GM20431 (cell line): ENCODE data around the gene CDH4.

Experiments
- in situ Hi-C: fragments of 300-500 bp; cut with MseI, MboI; formaldehyde crosslinking; loops from one replicate; pipeline ENCODE4 v1.15.0; 2020; ENCODE audit warnings: low sequenced_read_pairs; ENCODE audit not compliant: unreplicated experiment

CDH4 gene

DNA sequence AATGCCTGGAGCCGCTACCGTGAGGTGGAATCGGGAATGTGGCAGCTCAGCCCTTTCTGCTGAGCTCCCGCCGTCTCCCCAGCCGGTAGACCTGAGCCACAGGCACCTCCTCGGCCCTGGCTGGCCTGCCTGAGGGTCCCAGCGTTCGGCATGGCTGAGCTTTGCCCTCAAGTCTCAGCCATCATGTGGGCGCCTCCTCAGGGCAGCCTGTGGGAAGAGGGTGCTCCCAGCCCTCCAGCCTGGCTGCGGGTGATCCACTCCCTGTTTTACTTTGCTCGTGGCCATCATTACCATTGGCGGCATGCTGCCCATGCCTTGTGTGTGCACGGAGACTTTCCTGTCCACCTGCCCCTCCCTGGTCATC is 329.7 kb downstream of the CDH4 start:
- in situ Hi-C loops = no loop called here

DNA sequence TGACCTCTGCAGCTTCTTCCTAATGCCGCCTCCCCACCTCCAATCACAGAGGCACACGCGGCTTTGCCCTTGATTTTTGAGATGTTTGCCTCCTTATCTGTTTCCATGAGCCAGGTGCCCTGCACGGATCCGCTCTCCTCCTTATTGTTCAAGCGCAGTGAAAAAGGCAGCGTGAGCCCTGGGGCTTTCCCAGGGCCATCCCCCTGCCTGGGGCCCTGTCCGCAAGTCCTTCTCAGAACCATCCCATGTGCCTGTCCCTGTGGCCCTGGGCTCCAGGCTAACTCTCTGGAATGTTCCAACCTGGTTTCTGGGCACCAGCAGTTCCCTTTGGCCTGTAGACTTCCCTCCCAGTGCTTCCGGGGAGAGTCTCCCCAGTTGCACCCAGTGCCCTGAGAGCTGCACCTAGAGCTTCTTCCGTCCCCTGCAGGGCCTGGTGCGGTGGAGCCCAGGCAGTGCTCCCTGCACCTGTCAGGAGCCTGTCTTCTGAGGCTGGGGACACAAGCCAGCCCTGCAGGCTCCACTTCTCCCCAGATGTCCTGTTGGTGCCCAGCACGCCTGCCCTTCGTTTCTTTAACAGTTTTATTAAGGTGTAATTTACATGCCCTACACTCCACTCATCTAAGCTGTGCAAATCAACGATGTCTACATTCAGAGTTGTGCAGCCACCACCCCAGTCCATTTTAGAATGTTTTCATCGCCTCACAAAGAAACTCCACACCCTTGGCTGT is 330.3 kb downstream of the CDH4 start:
- in situ Hi-C loops = no loop called here

DNA sequence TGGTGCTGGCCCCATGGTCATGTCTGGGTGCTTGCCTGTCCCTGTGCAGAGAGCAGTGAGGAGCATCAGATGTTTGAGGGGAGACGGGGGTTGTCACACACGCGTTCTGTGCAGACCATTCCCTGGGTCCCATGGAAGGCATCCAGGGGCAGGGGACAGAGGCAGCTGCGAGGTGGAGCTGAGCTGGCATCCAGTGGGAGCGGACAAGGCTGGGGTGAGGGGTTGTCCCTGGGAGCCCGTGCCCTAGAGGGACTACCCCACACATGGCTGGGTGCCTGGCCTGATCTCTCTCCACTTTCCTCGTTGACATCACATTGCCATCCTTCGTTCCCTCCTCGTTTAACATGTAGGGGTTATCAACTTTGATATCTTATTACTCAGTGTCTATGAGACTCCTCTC is 331.3 kb downstream of the CDH4 start:
- in situ Hi-C loops = no loop called here

DNA sequence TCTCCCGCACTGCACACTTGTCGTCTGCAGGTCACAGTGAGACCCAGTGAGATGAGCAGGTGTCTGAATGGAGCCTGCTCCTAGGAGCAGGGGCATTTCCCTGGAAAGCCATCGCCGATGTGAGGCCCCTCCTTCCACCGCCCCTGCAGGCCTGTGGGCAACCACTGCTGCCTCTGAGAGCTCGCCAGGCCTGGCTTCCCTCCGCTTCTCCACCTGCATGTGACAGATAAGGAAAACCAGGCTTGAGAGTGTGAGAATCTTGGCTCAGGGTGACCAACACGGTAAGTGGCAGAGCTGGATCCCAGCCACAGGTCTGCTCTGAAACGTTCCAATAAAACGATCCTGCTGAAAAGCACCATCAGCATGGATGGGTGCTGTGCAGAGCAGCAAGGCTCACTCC is 332.8 kb downstream of the CDH4 start:
- in situ Hi-C loops = no loop called here

DNA sequence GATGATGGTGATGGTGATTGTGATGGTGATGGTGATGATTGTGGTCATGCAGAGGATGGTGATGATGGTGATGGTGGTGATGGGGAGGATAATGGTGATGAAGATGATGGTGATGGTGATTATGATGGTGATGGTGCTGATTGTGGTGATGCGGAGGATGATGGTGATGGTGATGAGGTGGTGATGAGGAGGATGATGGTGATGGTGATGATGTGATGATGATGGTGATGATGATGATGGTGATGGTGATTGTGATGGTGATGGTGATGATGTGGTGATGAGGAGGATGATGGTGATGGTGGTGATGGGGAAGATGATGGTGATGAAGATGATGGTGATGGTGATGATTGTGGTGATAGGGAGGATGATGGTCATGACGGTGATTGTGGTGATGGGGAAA is 333.7 kb downstream of the CDH4 start:
- in situ Hi-C loops = no loop called here

DNA sequence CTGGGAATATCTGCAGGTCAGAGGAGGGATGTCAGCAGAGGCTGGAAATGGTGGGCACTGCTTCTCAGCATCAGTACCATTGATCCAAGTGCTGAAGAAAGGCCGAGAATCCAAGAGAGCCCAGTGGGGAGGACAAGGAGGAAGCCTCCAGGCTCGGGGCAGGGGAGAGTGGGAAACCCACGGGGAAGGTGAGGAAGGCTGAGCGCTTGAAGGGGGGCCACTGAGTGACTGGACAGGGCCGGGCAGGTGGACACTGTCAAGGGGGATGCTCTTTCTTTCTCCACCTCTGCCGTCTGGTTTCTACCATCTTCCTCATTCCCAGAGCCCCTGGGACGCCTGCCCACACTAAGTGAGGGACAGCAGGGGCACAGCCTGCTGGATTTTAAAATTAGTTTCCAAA is 335.0 kb downstream of the CDH4 start:
- in situ Hi-C loops = no loop called here

DNA sequence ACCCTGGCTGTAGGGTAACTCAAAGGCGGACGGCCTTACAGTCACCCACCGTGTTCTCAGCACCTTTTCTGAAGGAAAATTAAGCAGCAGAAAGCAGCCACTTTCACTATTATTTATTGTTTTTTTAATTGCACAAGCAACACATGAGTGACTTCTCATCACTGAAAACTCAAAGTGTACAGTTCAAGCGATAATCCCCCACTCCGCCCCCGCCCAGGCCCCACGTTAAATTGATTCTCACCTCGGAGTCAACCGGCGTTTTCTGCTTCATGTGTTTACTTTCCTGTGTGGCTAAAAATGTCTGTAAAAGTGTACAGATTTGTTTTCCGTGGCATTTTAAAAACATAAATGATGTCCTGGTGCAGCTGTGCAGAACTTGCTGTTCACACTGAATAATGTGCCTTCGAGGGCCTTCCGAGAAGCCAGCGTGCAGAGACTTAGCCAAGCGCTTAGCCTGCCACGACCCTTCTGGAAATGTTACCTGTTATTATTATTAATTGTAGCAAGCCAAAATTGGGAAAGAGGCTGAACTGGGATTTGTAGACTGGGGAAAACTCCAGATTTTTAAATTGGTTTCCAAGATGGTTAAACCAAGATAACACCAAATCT is 335.7 kb downstream of the CDH4 start:
- in situ Hi-C loops = no loop called here

DNA sequence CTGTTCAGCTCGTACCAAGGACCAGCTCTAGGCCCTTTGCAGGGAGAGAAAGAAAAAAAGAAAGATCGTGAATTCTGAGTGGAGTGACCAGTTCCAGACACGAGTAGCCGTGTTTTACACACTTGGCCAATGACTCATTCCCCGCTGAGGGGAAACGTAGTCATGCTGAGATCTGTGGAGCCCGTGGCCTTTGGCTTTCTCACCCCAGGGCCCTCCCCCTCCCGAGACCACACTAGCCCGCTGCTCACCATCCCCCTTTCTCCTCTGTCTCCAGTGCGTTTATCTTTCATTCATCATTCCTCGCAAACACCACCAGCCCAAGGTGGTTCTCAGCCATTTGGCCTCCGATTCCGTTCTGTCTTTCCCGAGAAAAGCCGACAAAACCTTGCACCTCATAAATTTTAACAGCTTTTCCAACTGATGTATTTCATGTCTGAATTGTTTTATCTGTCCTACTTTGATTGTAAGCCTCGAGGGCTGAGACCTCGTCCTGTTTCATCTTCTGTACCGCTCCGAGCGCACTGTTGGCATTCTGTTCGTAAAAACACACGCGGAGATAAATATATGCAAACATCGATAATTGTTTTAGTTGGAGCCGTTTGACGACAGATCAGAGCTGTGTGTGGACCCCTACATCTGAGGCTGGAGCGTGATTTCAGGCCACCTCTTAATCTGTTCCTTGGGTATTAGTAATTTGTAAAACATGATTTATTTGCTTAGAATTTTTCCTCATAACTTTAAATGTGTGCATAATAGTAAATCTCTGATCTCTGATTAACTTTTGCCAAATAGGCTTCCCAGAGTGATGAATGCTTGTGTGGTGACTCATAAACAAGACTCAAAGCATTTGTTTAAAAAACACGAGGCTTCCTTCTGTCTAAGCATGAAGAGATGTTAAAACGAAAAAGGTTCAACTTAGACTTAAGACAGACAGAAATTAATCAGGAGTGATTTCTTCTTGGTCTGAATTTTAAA is 336.6 kb downstream of the CDH4 start:
- in situ Hi-C loops = no loop called here

DNA sequence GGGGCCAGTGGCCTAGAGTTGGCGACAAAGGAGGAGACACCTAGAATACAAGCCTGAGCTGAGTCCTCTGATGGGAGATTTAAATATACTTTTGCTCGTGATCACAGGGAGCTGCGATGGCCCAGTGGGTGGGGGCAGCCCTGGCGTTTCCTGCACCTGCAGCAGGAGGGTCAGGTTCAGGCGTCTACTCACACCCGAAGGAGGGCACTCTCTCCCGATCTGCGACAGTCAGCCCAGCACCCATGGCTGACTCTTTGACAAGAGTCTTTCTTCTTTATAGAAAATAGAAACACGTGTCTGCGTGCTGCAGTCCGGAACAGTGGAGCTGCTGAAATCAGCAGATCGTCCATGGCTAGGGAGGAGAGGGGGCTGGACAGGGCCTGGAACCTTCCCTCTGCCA is 338.2 kb downstream of the CDH4 start:
- in situ Hi-C loops = no loop called here

DNA sequence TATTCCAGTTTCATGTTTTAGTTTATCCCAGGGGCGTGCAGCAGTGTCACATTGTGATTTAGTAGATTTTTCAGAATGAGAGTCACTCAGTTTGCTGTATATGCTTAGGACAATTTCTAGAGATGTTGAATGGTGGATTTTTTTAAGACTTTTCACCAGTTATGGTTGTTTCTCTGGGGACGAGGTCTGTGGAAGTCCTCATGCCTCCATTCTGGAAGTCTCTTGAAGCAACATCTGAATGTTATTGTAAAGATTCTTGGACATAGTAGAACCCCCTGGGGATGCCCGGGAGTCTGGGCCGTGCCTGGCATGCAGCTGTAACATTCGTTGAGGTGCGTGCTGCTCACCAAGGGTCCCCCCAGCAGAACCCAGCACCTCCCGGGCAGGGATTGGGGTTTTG is 341.5 kb downstream of the CDH4 start:
- in situ Hi-C loops = no loop called here

DNA sequence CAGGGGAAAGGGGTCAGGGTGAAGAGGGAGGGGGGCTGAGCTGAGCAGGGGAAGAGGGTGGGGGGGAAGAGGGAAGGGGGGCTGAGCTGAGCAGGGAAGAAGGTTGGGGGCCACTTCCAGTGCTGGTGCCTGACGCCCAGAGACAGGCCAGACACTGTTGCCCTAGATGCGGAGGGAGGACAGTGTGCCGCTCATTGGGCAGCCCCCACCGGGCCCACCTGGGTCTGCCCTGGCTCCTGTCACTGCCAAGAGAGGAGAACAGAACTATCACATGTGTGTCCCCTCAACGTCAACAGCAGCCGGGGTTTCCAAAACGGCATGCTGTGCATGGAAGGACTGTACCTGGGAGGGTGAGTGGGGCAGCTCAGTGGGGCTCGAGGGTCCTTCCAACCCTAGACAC is 342.1 kb downstream of the CDH4 start:
- in situ Hi-C loops = no loop called here

DNA sequence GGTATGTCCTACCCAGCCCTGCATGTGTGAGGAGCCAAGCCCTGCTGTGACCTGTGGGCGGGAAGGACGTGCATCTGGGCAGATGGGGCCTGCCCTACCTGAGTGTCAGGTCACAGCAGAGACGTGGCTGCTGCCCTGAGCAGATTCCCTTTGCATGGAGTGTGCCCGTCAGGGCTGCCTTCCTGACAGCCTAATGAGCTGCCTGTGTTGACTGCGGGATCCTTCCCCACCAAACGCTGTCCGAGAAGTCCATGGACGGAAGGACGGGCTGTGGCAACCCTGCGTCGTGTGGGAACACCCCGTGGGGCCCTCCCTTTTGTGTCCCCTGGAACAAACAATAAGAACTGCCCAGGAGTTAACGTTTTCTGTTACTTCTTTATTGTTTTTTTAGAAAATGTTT is 343.2 kb downstream of the CDH4 start:
- in situ Hi-C loops = no loop called here

DNA sequence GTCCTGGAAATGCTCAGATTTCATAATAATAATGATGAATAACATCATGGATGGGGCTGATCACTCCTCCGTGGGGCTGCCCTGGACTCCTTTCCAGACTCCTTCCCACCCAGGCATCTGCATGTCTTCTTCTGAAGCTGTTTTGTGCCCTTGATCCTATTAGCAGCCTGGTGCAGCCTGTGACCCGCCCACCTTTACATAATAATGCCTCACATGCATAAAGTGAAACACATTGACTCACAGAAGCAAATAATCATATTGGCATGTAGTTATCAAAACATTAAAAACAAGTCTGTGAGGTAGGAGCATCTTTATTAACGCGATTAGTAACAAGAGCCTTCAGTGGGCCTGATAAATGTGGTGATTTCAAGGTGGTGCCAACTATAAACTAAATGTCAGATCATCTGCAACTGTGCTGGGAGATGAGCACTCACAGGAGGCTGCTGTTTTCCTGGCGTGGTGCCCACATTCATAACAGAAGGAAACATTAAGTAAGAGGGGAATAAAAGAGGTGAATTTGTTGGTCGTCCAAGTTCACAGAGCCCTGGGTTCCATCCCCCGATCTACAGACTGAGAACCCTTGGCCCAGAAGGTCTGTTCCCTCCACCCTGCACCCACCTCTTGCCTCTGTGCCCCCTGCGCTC is 344.7 kb downstream of the CDH4 start:
- in situ Hi-C loops = no loop called here

DNA sequence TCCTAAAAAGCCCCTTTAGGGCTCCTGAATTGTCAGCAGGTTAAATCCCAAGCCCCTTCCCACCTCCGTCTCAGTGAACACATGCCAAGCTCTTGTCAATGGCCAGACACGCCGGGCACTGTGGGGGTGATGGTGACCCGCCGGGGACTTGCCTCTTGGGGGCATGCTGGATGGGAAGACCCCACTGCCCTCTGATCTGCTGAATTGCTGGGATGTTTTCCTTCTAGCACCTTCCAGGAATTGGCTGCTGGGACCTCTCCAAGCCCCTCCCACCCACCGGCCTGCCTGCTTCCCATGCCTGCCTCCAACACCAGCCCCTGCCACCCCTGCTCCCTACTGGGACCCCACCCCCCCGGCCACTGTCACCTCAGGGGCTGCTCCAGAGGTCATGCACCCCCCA is 345.9 kb downstream of the CDH4 start:
- in situ Hi-C loops = no loop called here

DNA sequence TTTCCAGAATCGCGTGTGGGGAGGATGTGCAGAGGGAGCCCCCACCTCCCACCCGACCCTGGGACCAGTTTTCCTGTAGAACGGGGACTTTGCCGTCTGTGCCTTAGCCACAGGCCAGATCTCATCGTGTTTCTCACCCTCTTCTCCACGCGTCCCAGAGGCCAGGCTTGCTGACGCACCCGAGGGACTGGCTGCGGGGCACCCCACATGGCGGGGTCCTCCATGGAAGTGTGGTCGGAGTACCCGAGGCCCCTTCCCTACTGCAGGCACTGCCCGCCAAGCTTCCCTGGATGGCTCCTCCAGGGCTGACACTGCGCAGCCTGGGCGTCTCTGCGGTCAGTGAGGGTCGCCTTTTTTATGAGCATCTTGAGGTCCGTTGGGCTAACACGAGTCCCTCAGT is 346.5 kb downstream of the CDH4 start:
- in situ Hi-C loops = no loop called here

DNA sequence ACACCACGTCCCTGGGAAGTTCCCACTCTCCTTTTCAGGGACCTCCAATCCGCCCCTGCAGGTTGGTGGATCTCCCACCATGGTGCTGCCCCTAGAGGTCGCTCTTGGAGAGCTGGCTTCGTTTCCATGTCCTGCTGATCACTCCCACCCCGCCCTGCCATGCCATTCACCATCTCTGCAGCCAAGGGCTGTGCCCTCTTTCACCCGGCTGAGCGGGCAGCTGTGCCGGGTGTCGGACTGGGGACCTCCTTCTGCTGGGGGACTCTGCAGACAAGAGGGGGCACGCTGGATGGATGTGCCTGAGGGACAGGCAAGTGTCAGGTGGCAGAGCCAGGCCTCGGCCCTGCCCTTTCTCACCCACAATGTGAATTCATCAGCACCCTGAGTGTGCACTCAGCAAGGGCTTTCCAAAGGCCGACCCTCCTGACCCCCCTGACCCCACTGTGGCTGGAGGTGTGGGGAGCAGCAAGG is 347.0 kb downstream of the CDH4 start:
- in situ Hi-C loops = no loop called here

DNA sequence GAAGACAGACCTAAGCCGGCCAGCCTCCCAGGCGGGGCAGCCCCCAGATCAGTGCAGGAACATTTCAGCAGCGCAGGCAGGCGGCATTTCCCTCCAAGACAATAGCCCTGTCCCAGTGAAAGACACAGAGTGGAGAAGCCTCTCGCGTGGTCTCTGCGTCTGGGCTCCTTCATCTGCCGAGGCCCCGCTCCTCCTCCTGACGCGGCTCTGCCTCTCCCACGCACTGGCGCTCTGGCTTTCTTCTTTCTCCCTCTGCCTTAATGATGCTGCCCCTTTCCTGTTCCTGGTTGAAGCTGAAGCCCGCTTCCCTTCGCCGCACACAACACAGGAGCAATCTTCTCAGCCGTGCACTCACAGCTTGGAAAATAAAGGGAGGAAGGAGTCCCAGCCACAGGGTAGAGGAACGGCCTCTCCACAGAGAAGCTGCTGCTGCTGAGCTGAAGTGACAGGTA is 347.5 kb downstream of the CDH4 start:
- in situ Hi-C loops = no loop called here

DNA sequence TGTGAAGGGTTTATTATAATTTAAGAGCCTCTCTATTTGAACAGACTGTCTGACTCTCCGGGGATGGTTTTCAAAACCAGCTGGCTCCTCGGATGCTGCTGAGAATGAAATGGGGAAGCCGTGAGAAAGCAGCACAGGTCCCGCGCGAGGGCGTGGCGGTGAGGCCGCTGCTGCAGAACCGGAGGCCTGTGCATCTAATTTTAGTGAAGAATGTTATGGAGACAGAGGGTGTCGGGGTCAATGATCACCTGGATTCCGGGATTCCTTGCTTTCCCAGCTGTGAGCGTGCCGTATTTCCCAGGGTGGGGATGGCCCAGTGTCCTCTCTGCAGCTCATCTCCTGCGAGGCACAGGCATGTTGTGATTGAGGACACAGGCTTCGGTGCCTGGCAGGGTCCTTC is 348.0 kb downstream of the CDH4 start:
- in situ Hi-C loops = no loop called here

DNA sequence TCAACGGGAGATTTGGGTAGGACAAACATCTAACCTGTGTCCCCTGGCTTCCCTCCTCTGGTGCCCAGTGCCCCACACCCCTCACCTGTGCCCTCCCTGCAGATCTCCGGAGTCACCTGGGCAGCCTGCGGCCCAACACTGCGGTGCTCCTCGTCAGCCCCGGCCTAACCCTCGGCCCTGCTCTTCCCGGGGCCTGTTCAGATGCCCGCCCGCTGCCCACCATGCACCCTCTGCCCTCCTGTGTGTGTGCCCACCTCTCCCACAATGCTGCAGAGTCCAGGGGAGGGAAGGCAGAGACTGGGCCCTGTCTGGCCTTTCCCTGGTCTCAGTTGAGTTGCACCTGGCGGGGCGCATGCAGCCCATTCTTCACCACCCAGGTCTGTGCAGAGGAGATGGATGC is 349.3 kb downstream of the CDH4 start:
- in situ Hi-C loops = no loop called here

DNA sequence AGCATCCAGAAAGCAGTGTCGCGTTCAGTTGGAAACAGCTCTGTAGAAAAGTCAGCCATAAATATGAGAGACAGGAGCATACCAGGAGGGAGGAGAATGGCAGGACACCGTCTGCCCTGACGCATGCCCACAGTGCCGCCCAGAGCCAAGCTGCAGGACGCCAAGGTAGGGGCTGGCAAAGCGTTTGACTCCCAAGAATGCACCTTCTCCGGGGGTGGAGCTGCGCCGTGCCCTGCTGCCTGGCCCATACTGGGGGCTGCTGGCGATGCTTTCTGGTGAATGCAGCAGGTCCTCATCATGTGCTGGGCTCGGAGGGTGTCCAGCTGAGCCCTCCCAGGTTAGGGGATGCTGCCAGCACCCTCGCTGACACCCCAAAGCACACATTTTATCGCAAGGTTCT is 349.8 kb downstream of the CDH4 start:
- in situ Hi-C loops = no loop called here
